HepG2 (cell line): ENCODE measurements around the gene PGS1. TPM values are rescaled to one million over a fixed set of nuclear protein-coding genes. Genes with fewer than 3 reads are reported as not detected.

ENCODE experiments used
- CBX5 ChIP-seq: sonication (generic); formaldehyde crosslinking; IDR thresholded peaks from 2 replicates; pipeline ENCODE4 v1.4.0; 2020; ENCODE audit warnings: missing genetic modification reagents, borderline replicate concordance
- JUND ChIP-seq: sonication (generic); formaldehyde crosslinking; IDR thresholded peaks from 2 replicates; pipeline ENCODE4 v1.8.0; 2022; ENCODE audit warnings: mild to moderate bottlenecking, missing genetic modification reagents
- SAFB2 ChIP-seq: sonication (generic); formaldehyde crosslinking; IDR thresholded peaks from 2 replicates; pipeline ENCODE4 v1.5.1; 2020; ENCODE audit warnings: missing genetic modification reagents, low read depth, mild to moderate bottlenecking, borderline replicate concordance
- SP2 ChIP-seq: sonication (generic); formaldehyde crosslinking; IDR thresholded peaks from 2 replicates; pipeline ENCODE4 v1.5.1; 2020; ENCODE audit warnings: mild to moderate bottlenecking, missing genetic modification reagents
- ZNF260 ChIP-seq: sonication (generic); formaldehyde crosslinking; IDR thresholded peaks from 2 replicates; pipeline ENCODE4 v1.4.0; 2020; ENCODE audit warnings: missing genetic modification reagents, low read depth, mild to moderate bottlenecking, borderline replicate concordance
- ZNF747 ChIP-seq: sonication (generic); formaldehyde crosslinking; IDR thresholded peaks from 2 replicates; pipeline ENCODE4 v1.8.1; 2023; ENCODE audit warnings: missing genetic modification reagents, mild to moderate bottlenecking, borderline replicate concordance
- ZNF816 ChIP-seq: sonication (generic); formaldehyde crosslinking; IDR thresholded peaks from 2 replicates; pipeline ENCODE4 v1.8.0; 2022; ENCODE audit warnings: missing genetic modification reagents, mild to moderate bottlenecking, borderline replicate concordance
- polyA plus RNA-seq, 8 experiments: library from polyadenylated mRNA; depleted of rRNA in 3 of 8; stranded (reverse) in 7 of 8; unstranded in 1 of 8; fragments of >200 nt; fragmentation: Illumina TruSeq in 4 of 8; extraction: Trizol in 4 of 8; gene quantifications; 2 replicates each; pipeline versions ENCODE4 v1.2.1 to v1.2.3, GENCODE V29; 2011 to 2016; ENCODE audit warnings: low read depth in 4 of 8, missing spikeins in 1 of 8, mixed read lengths in 1 of 8; ENCODE audit not compliant: insufficient read depth in 1 of 8
- total RNA-seq, 5 experiments: library from RNA; depleted of rRNA; stranded (reverse); fragments of >200 nt; fragmentation: Illumina TruSeq; extraction: Trizol; gene quantifications; 2 replicates each; pipeline ENCODE4 v1.2.3, GENCODE V29; 2016; ENCODE audit warnings: low read depth in 1 of 5
- TF ChIP-seq, protein P1 (sequence below): IDR thresholded peaks from 2 replicates; pipeline ENCODE4 v1.6.1; 2016; ENCODE audit warnings: missing genetic modification reagents, missing compliant biosample characterization
- TF ChIP-seq, protein P2 (sequence below): sonication (generic); formaldehyde crosslinking; IDR thresholded peaks from 2 replicates; pipeline ENCODE4 v1.5.0; 2020; ENCODE audit warnings: missing genetic modification reagents, mild to moderate bottlenecking, borderline replicate concordance
- TF ChIP-seq, protein P3 (sequence below): sonication (generic); formaldehyde crosslinking; IDR thresholded peaks from 2 replicates; pipeline ENCODE4 v1.8.0; 2022; ENCODE audit warnings: mild to moderate bottlenecking, missing genetic modification reagents
- TF ChIP-seq, protein P4 (sequence below): sonication (generic); formaldehyde crosslinking; IDR thresholded peaks from 2 replicates; pipeline ENCODE4 v1.5.0; 2020; ENCODE audit warnings: mild to moderate bottlenecking, missing genetic modification reagents
- TF ChIP-seq, protein P5 (sequence below): sonication (generic); formaldehyde crosslinking; IDR thresholded peaks from 2 replicates; pipeline ENCODE4 v1.8.1; 2023; ENCODE audit warnings: mild to moderate bottlenecking, missing genetic modification reagents
- TF ChIP-seq, protein P6 (sequence below): sonication (generic); formaldehyde crosslinking; IDR thresholded peaks from 2 replicates; pipeline ENCODE4 v1.4.0; 2020; ENCODE audit warnings: missing genetic modification reagents
- TF ChIP-seq, protein P7 (sequence below): sonication (generic); formaldehyde crosslinking; IDR thresholded peaks from 2 replicates; pipeline ENCODE4 v1.8.0; 2022; ENCODE audit warnings: mild to moderate bottlenecking, missing genetic modification reagents, borderline replicate concordance
- TF ChIP-seq, protein P8 (sequence below): sonication (generic); formaldehyde crosslinking; IDR thresholded peaks from 2 replicates; pipeline ENCODE4 v1.4.0; 2020; ENCODE audit warnings: missing genetic modification reagents
- TF ChIP-seq, protein P9 (sequence below): sonication (generic); formaldehyde crosslinking; IDR thresholded peaks from 2 replicates; pipeline ENCODE4 v1.4.0; 2020; ENCODE audit warnings: mild to moderate bottlenecking, missing genetic modification reagents
- TF ChIP-seq, protein P10 (sequence below): sonication (generic); formaldehyde crosslinking; IDR thresholded peaks from 2 replicates; pipeline ENCODE4 v1.5.0; 2020; ENCODE audit warnings: missing genetic modification reagents

Gene PGS1
- total and polyA plus RNA-seq, 2 of the 13 experiments (the other 11 are each of a cell fraction or from before 2014, with no cell fraction given), result 25.9 to 31.5 TPM

DNA sequence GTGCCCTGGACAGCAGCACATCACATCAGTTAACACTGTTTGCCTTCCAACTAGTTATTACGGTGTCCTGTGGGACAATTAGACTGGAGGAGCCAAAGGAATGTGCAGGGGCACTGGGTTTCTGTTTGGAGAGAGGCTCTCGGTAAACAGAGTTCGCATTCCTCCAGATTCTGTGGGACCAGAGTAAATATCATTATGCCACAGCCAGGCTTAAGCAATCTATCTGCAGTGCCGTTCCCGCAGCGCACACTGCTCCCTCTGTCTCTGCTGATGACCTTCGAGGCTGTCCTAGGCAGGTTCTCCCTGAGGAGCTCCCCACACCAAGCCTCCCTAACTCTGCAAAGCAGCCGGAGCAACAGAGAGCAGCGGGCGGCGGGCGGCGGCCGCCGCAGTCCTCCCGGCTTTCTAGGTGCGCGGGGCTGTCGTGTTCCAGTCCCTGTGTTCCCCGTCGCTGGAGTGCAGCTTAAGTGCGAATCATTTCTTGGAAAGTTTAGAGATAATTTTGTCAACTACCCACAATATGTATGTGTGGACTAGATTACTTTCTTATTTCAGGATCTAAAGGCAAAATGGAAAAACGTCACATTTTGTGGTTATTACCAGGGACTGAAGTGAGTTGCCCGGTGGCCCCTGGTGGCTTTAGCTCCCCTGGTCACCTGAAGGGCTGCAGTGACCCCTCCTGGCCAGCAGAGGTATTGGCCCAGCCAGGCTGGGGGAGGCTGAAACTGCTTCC, 43.3 kb downstream of the PGS1 start (continued):
- TF ChIP-seq, protein P1, sequence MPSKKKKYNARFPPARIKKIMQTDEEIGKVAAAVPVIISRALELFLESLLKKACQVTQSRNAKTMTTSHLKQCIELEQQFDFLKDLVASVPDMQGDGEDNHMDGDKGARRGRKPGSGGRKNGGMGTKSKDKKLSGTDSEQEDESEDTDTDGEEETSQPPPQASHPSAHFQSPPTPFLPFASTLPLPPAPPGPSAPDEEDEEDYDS, result peak; percentile 56
- TF ChIP-seq ZNF260 (CRISPR knock-in tag), result no peak
- TF ChIP-seq, protein P2, sequence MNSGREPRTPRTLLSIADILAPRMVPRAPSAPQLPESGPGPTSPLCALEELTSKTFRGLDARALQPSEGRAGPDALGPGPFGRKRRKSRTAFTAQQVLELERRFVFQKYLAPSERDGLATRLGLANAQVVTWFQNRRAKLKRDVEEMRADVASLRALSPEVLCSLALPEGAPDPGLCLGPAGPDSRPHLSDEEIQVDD (CRISPR knock-in tag), result no peak; the same call in 1 of the 2 replicates
- TF ChIP-seq JUND, result peak; percentile 86
- TF ChIP-seq, protein P3, sequence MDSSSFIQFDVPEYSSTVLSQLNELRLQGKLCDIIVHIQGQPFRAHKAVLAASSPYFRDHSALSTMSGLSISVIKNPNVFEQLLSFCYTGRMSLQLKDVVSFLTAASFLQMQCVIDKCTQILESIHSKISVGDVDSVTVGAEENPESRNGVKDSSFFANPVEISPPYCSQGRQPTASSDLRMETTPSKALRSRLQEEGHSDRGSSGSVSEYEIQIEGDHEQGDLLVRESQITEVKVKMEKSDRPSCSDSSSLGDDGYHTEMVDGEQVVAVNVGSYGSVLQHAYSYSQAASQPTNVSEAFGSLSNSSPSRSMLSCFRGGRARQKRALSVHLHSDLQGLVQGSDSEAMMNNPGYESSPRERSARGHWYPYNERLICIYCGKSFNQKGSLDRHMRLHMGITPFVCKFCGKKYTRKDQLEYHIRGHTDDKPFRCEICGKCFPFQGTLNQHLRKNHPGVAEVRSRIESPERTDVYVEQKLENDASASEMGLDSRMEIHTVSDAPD, result peak; percentile 99
- TF ChIP-seq, protein P4, sequence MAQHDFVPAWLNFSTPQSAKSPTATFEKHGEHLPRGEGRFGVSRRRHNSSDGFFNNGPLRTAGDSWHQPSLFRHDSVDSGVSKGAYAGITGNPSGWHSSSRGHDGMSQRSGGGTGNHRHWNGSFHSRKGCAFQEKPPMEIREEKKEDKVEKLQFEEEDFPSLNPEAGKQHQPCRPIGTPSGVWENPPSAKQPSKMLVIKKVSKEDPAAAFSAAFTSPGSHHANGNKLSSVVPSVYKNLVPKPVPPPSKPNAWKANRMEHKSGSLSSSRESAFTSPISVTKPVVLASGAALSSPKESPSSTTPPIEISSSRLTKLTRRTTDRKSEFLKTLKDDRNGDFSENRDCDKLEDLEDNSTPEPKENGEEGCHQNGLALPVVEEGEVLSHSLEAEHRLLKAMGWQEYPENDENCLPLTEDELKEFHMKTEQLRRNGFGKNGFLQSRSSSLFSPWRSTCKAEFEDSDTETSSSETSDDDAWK (CRISPR knock-in tag), result no peak
- TF ChIP-seq, protein P5, sequence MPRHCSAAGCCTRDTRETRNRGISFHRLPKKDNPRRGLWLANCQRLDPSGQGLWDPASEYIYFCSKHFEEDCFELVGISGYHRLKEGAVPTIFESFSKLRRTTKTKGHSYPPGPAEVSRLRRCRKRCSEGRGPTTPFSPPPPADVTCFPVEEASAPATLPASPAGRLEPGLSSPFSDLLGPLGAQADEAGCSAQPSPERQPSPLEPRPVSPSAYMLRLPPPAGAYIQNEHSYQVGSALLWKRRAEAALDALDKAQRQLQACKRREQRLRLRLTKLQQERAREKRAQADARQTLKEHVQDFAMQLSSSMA (CRISPR knock-in tag), result 0 out of 2 replicates have a peak, but pooled peaks have one; percentile 53
- TF ChIP-seq, protein P6, sequence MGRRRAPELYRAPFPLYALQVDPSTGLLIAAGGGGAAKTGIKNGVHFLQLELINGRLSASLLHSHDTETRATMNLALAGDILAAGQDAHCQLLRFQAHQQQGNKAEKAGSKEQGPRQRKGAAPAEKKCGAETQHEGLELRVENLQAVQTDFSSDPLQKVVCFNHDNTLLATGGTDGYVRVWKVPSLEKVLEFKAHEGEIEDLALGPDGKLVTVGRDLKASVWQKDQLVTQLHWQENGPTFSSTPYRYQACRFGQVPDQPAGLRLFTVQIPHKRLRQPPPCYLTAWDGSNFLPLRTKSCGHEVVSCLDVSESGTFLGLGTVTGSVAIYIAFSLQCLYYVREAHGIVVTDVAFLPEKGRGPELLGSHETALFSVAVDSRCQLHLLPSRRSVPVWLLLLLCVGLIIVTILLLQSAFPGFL (CRISPR knock-in tag), result no peak
- TF ChIP-seq, protein P7, sequence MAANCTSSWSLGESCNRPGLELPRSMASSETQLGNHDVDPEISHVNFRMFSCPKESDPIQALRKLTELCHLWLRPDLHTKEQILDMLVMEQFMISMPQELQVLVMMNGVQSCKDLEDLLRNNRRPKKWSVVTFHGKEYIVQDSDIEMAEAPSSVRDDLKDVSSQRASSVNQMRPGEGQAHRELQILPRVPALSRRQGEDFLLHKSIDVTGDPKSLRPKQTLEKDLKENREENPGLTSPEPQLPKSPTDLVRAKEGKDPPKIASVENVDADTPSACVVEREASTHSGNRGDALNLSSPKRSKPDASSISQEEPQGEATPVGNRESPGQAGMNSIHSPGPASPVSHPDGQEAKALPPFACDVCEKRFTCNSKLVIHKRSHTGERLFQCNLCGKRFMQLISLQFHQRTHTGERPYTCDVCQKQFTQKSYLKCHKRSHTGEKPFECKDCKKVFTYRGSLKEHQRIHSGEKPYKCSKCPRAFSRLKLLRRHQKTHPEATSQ (CRISPR knock-in tag), result peak; percentile 93; the same call in 1 of the 2 replicates
- no peak for TF ChIP-seq SP2 (CRISPR knock-in tag)
- no peak for TF ChIP-seq ZNF816 (CRISPR knock-in tag)
- TF ChIP-seq ZNF747 (CRISPR knock-in tag), result peak; percentile 85
- 0 out of 2 replicates have a peak, but pooled peaks have one; percentile 83 for TF ChIP-seq SAFB2 (CRISPR knock-in tag)
- TF ChIP-seq CBX5 (CRISPR knock-in tag), result peak; percentile 97
- TF ChIP-seq, protein P8, sequence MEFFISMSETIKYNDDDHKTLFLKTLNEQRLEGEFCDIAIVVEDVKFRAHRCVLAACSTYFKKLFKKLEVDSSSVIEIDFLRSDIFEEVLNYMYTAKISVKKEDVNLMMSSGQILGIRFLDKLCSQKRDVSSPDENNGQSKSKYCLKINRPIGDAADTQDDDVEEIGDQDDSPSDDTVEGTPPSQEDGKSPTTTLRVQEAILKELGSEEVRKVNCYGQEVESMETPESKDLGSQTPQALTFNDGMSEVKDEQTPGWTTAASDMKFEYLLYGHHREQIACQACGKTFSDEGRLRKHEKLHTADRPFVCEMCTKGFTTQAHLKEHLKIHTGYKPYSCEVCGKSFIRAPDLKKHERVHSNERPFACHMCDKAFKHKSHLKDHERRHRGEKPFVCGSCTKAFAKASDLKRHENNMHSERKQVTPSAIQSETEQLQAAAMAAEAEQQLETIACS (CRISPR knock-in tag), result no peak
- TF ChIP-seq, protein P9, sequence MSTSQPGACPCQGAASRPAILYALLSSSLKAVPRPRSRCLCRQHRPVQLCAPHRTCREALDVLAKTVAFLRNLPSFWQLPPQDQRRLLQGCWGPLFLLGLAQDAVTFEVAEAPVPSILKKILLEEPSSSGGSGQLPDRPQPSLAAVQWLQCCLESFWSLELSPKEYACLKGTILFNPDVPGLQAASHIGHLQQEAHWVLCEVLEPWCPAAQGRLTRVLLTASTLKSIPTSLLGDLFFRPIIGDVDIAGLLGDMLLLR (CRISPR knock-in tag), result peak; percentile 91
- TF ChIP-seq, protein P10, sequence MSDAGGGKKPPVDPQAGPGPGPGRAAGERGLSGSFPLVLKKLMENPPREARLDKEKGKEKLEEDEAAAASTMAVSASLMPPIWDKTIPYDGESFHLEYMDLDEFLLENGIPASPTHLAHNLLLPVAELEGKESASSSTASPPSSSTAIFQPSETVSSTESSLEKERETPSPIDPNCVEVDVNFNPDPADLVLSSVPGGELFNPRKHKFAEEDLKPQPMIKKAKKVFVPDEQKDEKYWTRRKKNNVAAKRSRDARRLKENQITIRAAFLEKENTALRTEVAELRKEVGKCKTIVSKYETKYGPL (CRISPR knock-in tag), result no peak
